Trophoblast cell (in vitro differentiated cells and primary cell): Measurements from ENCODE around the gene EPB41L4A.

Source experiments
- DNase-seq, 2 donors: peaks; one replicate each; pipeline ENCODE4 v3.0.0-alpha.2; 2016
- H2AFZ ChIP-seq: 2 replicates; pipeline ENCODE4 v1.6.1; 2013; ENCODE audit warnings: low read length, moderate library complexity, mild to moderate bottlenecking; ENCODE audit not compliant: insufficient read depth, poor library complexity
- H2AK5ac ChIP-seq: 2 replicates; pipeline ENCODE4 v1.6.1; 2013; ENCODE audit warnings: mild to moderate bottlenecking, low read length
- H2BK120ac ChIP-seq: 2 replicates; pipeline ENCODE4 v1.6.1; 2013; ENCODE audit warnings: low read length, mild to moderate bottlenecking, moderate library complexity; ENCODE audit not compliant: insufficient read depth, poor library complexity
- H2BK12ac ChIP-seq: 2 replicates; pipeline ENCODE4 v1.6.1; 2013; ENCODE audit warnings: mild to moderate bottlenecking, low read length, moderate library complexity
- H2BK5ac ChIP-seq: 2 replicates; pipeline ENCODE4 v1.6.1; 2013; ENCODE audit warnings: low read length, low read depth, moderate library complexity, mild to moderate bottlenecking; ENCODE audit not compliant: poor library complexity
- H3K14ac ChIP-seq: 2 replicates; pipeline ENCODE4 v1.6.1; 2013; ENCODE audit warnings: mild to moderate bottlenecking, low read length
- H3K18ac ChIP-seq: 2 replicates; pipeline ENCODE4 v1.6.1; 2013; ENCODE audit warnings: mild to moderate bottlenecking, low read length
- H3K23ac ChIP-seq: 2 replicates; pipeline ENCODE4 v1.6.1; 2013; ENCODE audit warnings: low read length
- H3K27ac ChIP-seq: 2 replicates; pipeline ENCODE4 v1.5.1; 2013; ENCODE audit warnings: low read depth, mild to moderate bottlenecking, inconsistent platforms, low read length, moderate library complexity
- H3K27me3 ChIP-seq: 2 replicates; pipeline ENCODE4 v1.6.1; 2013; ENCODE audit warnings: inconsistent platforms, mild to moderate bottlenecking, low read length, moderate library complexity; ENCODE audit not compliant: insufficient read depth
- H3K36me3 ChIP-seq, 2 experiments: 1 replicate in 1 of 2; 2 replicates in 1 of 2; pipeline ENCODE4 v1.6.1; 2013; ENCODE audit warnings: low read length in 2 of 2, mild to moderate bottlenecking in 2 of 2, moderate library complexity in 1 of 2; ENCODE audit not compliant: insufficient read depth in 2 of 2, control insufficient read depth in 1 of 2
- H3K4ac ChIP-seq: 2 replicates; pipeline ENCODE4 v1.6.1; 2013; ENCODE audit warnings: low read depth, mild to moderate bottlenecking, low read length, moderate library complexity
- H3K4me1 ChIP-seq, 2 experiments: 1 replicate in 1 of 2; 2 replicates in 1 of 2; pipeline ENCODE4 v1.6.1; 2013; ENCODE audit warnings: low read length in 2 of 2, mild to moderate bottlenecking in 2 of 2, moderate library complexity in 1 of 2; ENCODE audit not compliant: insufficient read depth in 2 of 2, control insufficient read depth in 1 of 2
- H3K4me2 ChIP-seq: 2 replicates; pipeline ENCODE4 v1.6.1; 2013; ENCODE audit warnings: inconsistent platforms, mild to moderate bottlenecking, low read length, moderate library complexity
- H3K4me3 ChIP-seq: 2 replicates; pipeline ENCODE4 v1.5.1; 2013; ENCODE audit warnings: mild to moderate bottlenecking, low read depth, low read length, inconsistent platforms
- H3K79me1 ChIP-seq: one replicate; pipeline ENCODE4 v1.6.1; 2013; ENCODE audit warnings: low read length
- H3K79me2 ChIP-seq: 2 replicates; pipeline ENCODE4 v1.6.1; 2013; ENCODE audit warnings: low read length, mild to moderate bottlenecking; ENCODE audit not compliant: control insufficient read depth, insufficient read depth, poor library complexity
- H3K9ac ChIP-seq: 2 replicates; pipeline ENCODE4 v1.6.1; 2013; ENCODE audit warnings: mild to moderate bottlenecking, low read length
- H3K9me3 ChIP-seq: 2 replicates; pipeline ENCODE4 v1.6.1; 2013; ENCODE audit warnings: low read depth, mild to moderate bottlenecking, control low read depth, inconsistent platforms, low read length; ENCODE audit not compliant: insufficient read depth
- H4K12ac ChIP-seq: 2 replicates; pipeline ENCODE4 v1.6.1; 2013; ENCODE audit warnings: low read depth, mild to moderate bottlenecking, low read length, moderate library complexity
- H4K8ac ChIP-seq: 2 replicates; pipeline ENCODE4 v1.6.1; 2013; ENCODE audit warnings: low read depth, mild to moderate bottlenecking, low read length, moderate library complexity
- H4K91ac ChIP-seq: one replicate; pipeline ENCODE4 v1.6.1; 2013; ENCODE audit warnings: low read depth, mild to moderate bottlenecking, low read length, moderate library complexity
- WGBS: extraction: QIAGEN DNeasy Blood & Tissue Kit; methylation state at CpG from one replicate; pipeline ENCODE4 v1.1.7; 2013; ENCODE audit warnings: missing lambda C conversion rate; ENCODE audit not compliant: insufficient read length, insufficient coverage; ENCODE audit errors: extremely low coverage; 5-methylcytosine and 5-hydroxymethylcytosine counted together

Gene EPB41L4A

DNA sequence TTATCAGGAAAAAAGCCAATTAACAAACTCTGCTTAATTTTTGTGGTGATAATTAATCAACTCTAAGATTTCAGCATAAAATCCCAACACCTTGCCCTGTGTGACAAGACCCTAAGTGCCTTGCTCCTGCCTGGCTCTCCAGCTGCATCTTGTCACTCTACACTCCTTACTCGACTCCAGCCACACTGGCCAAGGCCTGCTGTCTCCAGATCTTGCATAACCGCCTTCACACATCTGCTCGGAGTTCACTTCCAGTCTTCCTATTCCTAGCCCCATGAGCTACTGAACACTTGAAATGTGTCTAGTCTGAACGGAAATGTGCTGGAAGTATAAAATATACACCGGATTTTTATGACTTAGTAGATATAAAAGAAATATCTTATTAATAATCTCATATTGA lies 259.6 kb downstream of the EPB41L4A start:
- Histone ChIP-seq H3K4me2 (no peak overlapping the region), H3K79me1 (peaks cover 3% of the 10 kb centered on the region), H3K4ac (no peak overlapping the region), H3K36me3 (peaks cover 0 to 14% of the 10 kb centered on the region in 2 experiments), H3K14ac (no peak overlapping the region), H2BK12ac (no peak overlapping the region), H3K4me1 (peaks cover 0 to 1% of the 10 kb centered on the region in 2 experiments), H2BK120ac (no peak overlapping the region), H4K12ac (no peak overlapping the region), H4K91ac (no peak overlapping the region), H3K9me3 (no peaks in the 10 kb centered on the region), H4K8ac (no peak overlapping the region), H3K9ac (no peak overlapping the region), H2BK5ac (no peak overlapping the region), H3K18ac (no peak overlapping the region), H3K79me2 (peaks cover 7% of the 10 kb centered on the region), H3K4me3 (no peak overlapping the region), H3K27ac (no peak overlapping the region), H3K23ac (no peak overlapping the region), H3K27me3 (no peaks in the 10 kb centered on the region), H2AK5ac (no peak overlapping the region), H2AFZ (no peak overlapping the region)
- DNase-seq, result no peak
- WGBS, result no CpG with 5 or more reads among the region's 5 CpGs

DNA sequence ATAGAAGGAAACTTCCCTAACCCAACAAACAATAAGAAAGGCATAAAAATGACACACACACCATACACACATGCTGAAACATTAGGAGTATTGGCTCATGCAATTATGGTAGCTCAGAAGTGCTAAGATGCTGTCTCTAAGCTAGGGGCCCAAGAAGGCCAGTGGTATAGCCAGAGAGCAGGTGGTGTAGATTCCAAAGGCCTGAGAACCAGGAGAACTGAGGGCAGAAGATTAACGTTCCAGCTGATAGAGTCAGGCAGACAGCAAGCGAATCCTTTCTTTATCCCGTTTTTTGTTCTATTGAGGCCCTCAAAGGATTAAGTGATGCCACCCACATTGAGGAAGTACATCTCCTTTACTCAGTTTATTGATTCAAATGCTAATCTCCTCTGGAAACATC lies 262.9 kb downstream of the EPB41L4A start:
- H3K4me2 ChIP-seq, result no peak overlapping the region
- H3K9me3 ChIP-seq, result no peaks in the 10 kb centered on the region
- no peak overlapping the region for H4K91ac ChIP-seq
- no peak overlapping the region for H3K23ac ChIP-seq
- H2BK12ac ChIP-seq, result no peak overlapping the region
- no peak overlapping the region for H3K4ac ChIP-seq
- no peak overlapping the region for H3K18ac ChIP-seq
- H2BK5ac ChIP-seq, result no peak overlapping the region
- no peak overlapping the region for H4K8ac ChIP-seq
- no peak overlapping the region for H2AK5ac ChIP-seq
- DNase-seq, result no peak
- no peak overlapping the region for H3K27ac ChIP-seq
- H4K12ac ChIP-seq, result no peak overlapping the region
- peaks cover 3% of the 10 kb centered on the region for H3K79me1 ChIP-seq
- H3K4me1 ChIP-seq, result peaks cover 0 to 1% of the 10 kb centered on the region in 2 experiments
- H2BK120ac ChIP-seq, result no peak overlapping the region
- no peaks in the 10 kb centered on the region for H3K27me3 ChIP-seq
- H3K9ac ChIP-seq, result no peak overlapping the region
- no peak overlapping the region for H3K4me3 ChIP-seq
- no peaks in the 10 kb centered on the region for H3K36me3 ChIP-seq
- H3K14ac ChIP-seq, result no peak overlapping the region
- peaks cover 4% of the 10 kb centered on the region for H3K79me2 ChIP-seq
- H2AFZ ChIP-seq, result no peak overlapping the region
- no CpG with 5 or more reads among the region's 3 CpGs for WGBS

DNA sequence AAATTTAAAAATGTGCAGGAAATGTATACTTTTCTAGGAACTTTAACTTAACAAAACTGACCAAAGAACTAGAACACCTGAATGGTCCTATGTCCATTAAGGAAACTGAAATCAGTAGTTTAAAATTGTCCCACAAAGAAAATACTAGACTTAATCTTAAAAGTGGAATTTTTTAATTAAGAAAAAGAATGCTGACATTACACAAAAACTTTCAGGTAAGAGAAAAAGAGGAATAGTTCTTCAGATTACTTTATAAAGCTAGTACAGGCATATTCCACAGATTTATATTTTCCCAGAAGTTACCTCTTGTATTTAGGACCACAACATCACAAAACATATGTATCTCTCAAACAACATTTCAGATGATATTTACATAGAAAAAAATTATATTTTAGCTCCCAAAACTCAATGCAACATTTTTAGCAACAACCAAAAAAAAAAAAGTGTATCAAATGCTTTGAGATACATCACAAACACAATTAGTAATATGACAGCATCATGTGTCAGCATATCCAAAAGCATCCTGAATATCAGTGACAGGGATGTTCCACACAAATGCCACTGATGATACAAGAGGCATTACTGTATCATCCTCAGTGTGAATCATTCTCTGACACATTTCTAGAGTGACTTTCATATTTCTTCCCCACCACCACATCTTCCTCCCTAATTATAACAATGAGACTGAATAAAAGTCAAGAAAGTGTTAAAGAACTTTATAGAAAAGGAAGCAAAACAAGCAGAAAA lies 264.0 kb downstream of the EPB41L4A start:
- H3K27ac ChIP-seq, result no peak overlapping the region
- no peaks in the 10 kb centered on the region for H3K4me1 ChIP-seq
- DNase-seq, result no peak
- H3K4me3 ChIP-seq, result no peak overlapping the region
- H3K23ac ChIP-seq, result no peak overlapping the region
- H2AFZ ChIP-seq, result no peak overlapping the region
- no peak overlapping the region for H3K9ac ChIP-seq
- H2BK5ac ChIP-seq, result no peak overlapping the region
- H2AK5ac ChIP-seq, result no peak overlapping the region
- no peak overlapping the region for H3K4ac ChIP-seq
- H3K79me1 ChIP-seq, result no peaks in the 10 kb centered on the region
- no peak overlapping the region for H3K14ac ChIP-seq
- no peaks in the 10 kb centered on the region for H3K36me3 ChIP-seq
- no peak overlapping the region for H2BK120ac ChIP-seq
- no peak overlapping the region for H4K12ac ChIP-seq
- no peak overlapping the region for H3K18ac ChIP-seq
- no peak overlapping the region for H4K8ac ChIP-seq
- no peaks in the 10 kb centered on the region for H3K27me3 ChIP-seq
- H3K4me2 ChIP-seq, result no peak overlapping the region
- H3K79me2 ChIP-seq, result no peaks in the 10 kb centered on the region
- H4K91ac ChIP-seq, result no peak overlapping the region
- H3K9me3 ChIP-seq, result no peaks in the 10 kb centered on the region
- no peak overlapping the region for H2BK12ac ChIP-seq

DNA sequence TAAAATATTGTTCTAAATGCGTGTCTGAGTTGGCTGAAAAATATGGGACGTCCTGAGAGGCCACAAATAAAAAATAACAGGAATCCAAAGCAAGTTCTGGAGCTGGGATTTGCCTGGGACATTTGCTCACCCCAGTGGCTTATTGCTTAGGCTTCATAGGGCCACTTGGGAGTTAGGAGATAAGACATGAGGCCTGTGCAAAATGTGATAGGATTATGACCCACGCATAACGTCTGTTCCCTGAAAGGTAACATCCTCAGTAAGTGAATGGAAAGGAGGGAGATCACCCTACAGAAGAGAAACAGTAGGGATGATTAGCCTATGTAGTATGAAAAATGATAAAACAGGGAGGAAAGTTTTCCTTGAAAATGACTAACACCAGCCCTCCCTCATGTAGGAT lies 269.4 kb downstream of the EPB41L4A start:
- Histone ChIP-seq H2BK5ac (no peak overlapping the region), H4K8ac (no peak overlapping the region), H2AK5ac (no peak overlapping the region), H2BK120ac (no peak overlapping the region), H3K79me1 (no peaks in the 10 kb centered on the region), H3K4me2 (no peak overlapping the region), H3K9me3 (no peaks in the 10 kb centered on the region), H3K18ac (no peak overlapping the region), H3K27ac (no peak overlapping the region), H3K4me3 (no peak overlapping the region), H2AFZ (no peak overlapping the region), H2BK12ac (no peak overlapping the region), H3K4ac (no peak overlapping the region), H3K36me3 (no peaks in the 10 kb centered on the region), H3K4me1 (no peaks in the 10 kb centered on the region), H4K91ac (no peak overlapping the region), H3K79me2 (no peaks in the 10 kb centered on the region), H3K27me3 (no peaks in the 10 kb centered on the region), H3K14ac (no peak overlapping the region), H3K23ac (no peak overlapping the region), H3K9ac (no peak overlapping the region), H4K12ac (no peak overlapping the region)
- DNase-seq, result no peak
- WGBS, result no CpG with 5 or more reads among the region's 4 CpGs
